GM19455 (cell line): ENCODE measurements around the gene NHS.

Source experiments
- ATAC-seq: cut with Tn5 transposase; IDR thresholded peaks from one replicate; pipeline ENCODE4 v1.9.1; 2021; ENCODE audit not compliant: unreplicated experiment

Gene NHS

GRCh38 chrX:17656556-17656955, 281.6 kb downstream of the NHS start:
- no peak for ATAC-seq

DNA sequence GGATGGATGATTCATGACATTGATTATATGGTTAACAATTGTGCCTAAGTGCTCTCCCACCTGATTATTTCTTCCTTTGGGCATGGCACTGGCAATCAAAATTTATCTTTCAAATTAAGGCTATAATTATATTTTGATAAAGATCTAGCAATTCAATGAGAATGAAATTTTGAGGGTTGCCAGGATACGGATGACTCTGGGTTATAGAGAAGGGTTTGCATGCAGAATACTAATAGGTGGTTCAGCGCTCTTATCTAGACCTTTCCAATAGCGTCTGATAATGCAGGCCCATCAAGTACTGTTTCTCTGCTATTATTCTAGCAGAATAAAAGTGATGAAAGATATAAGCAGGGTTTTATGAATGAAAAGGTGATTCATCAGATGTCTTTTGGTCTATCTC, 287.4 kb downstream of the NHS start:
- ATAC-seq: no peak

DNA sequence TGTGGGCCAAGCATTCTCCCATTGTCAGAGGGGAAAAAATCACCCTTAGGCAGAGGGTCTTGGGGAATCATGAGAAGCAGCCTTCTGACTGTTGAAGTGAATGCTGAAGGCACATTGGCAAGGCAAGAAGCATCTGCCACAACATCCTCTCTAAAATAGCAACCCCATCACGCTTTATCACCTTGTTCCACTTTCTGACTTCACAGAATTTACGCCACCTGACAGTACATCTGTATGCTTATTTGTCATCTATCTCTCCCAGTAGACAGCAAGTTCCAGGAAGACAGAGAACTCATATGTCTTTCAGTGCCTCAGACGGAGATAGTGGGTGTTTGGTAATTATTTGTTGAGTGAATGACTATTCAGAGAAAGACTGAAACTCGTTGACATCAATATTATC, 293.9 kb downstream of the NHS start:
- no peak for ATAC-seq

- ATAC-seq: no peak
Observed at GRCh38 chrX:17669458-17669857, 294.5 kb downstream of the NHS start.

- no peak for ATAC-seq
Observed at GRCh38 chrX:17669891-17670290, 294.9 kb downstream of the NHS start.

DNA sequence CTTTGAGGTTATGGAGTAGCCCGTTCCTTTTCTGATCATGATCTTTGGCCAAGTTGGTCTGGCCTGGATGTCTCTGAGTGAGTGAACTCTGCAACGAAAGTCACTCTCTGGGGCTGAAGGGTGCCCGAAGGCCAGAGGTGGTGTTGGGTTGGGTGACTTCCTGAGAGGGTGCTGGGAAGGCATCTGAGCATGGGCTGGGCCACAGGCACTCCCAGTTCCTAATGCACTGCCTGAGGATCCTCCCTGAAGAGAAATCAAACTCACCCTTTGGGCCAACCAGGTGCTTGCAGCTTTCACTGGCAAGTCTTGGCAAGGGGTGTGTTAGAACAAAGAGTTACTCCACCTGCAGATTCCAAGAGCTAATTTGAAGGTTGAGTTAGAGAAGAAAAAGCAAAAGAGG, 295.9 kb downstream of the NHS start:
- no peak for ATAC-seq

DNA sequence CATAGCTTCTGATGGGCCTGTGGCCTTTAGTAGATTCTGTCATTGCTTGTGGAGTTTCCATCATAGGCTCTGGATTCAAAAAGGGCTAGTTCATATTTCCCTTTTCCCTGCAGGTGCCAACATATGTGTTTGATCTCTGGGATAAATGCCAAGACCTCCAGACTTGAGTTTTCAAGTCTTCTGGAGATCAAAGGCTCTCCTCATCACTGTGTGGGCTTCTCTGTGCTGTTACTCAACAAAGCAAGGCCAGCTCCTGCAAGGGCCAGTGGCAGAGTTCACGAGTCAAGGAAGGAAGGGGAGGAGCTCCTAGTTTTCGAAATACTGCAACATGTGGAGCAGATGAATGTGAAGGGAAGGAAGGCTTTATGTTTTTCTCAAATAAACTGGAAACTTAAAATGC, 299.6 kb downstream of the NHS start:
- ATAC-seq: no peak

GRCh38 chrX:17679261-17679660, 304.3 kb downstream of the NHS start:
- no peak for ATAC-seq

GRCh38 chrX:17679820-17680219, 304.8 kb downstream of the NHS start:
- ATAC-seq: no peak

DNA sequence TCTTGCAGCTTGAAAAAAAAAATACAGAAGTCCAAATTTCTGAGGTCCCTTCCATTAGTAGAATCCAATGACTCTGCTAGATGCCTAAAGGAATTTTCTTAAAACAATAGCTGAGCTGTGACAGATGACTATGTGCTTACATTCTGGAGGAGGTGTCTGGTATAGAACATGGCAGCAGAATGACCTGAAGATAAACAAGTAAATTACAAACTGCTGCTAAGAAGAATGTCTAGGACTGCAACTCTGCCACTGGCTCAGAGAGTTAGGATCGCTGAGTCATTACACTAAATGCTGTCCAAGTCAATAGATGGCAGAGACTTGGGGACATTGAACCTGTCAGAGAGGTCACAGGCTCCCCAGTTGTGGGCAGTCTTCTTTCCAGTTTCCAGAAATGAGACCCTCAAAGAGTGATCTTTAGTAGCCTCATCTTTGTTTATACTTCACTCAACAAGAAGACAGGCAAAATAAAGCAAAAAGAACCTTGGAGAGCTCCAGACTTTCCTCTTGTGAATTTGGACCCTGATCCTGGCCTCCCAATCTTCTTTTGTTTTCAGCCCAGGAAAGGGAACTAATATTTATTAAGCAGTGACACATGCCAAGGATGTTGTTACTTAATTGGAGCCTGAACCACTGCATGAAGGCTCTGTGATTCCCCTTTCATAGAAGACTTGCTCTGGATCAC, 305.9 kb downstream of the NHS start:
- no peak for ATAC-seq

DNA sequence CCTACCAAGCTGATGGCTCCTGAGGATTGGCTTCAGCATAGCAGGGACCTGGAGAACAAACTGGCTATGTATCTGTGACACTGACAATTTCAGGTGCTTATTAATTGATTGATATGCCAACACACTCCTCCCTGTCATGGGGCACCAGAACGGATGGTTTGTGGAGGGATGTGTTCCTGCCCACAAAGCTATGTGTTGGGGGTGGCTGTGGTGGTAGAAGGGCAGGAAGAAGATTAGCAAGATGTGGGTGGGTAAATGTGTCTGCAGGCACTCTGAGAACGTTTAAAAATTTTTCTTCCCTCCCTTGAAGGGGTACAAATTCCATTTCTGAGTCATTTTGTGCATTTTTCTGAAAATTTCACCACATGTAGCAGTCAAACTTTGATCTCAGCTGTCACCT, 307.3 kb downstream of the NHS start:
- no peak for ATAC-seq

GRCh38 chrX:17685026-17685425, 310.0 kb downstream of the NHS start:
- ATAC-seq: no peak

GRCh38 chrX:17687648-17688047, 312.6 kb downstream of the NHS start:
- no peak for ATAC-seq

DNA sequence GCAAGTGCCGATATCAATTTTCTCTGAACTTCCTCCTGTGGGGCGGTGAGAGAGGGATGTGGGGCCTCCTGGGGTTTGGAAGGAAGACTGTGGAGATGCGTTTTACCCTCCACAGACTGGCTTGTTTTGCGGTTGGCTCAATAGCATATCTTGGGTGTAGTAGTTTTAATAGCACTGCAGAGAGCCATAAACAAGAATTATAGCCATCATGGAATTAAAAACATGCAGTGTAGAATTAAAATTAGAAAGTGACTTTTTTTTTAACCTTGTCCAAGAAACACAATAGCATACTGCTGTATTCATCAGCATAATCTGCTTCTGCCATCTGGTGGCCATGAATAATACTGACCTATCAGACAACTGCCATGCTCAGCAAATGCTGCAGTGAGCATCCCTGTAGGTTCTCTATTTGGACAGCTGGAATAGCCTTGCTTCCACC, 315.0 kb downstream of the NHS start:
- ATAC-seq: no peak

DNA sequence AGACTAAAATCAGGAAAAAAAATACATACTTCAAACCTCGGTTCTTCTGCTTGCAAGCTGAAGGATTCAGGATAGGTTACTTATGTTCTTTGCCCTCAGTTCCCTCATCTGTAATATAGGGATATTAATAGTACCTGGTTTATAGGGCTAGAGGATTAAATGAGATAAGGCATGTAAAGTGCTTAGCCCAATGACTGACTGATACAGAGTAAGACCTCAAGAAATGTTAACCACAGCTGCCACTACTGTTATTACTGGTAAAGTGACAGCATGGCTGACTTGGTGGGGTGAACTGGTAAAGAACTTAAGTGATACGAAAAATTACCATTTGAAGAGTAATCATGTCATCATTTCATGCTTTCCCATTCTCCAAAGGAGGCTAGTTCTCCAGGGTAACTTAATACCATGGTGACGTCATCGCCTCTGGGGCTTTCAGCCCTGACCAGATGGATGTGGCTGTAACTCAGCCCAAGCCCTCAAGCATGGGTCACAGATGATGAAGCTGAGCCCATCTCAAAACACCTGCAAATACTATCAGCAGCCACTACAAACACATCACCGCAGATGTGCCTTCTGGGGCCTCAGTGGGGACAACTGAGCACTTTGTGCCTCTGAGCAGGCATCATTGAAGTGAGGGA, 317.8 kb downstream of the NHS start:
- no peak for ATAC-seq

GRCh38 chrX:17697191-17697590, 322.2 kb downstream of the NHS start:
- ATAC-seq: no peak

DNA sequence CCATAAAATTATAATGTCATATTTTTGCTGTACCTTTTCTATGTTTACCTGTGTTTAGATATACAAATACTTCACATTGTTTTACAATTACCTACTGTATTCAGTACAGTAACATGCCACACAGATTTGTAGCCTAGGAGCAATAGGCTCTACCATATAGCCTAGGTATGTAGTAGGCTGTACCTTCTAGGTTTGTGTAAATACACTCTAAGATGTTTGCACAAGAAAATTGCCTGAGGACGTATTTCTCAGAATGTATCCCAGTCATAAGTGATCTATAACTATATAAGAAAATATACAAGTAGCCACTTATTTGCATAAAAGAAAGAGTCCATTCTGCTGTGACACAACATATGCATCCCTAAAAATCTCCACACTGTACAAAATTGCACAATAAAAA, 326.0 kb downstream of the NHS start:
- no peak for ATAC-seq

- ATAC-seq: no peak
Observed at GRCh38 chrX:17703201-17703600, 328.2 kb downstream of the NHS start.

DNA sequence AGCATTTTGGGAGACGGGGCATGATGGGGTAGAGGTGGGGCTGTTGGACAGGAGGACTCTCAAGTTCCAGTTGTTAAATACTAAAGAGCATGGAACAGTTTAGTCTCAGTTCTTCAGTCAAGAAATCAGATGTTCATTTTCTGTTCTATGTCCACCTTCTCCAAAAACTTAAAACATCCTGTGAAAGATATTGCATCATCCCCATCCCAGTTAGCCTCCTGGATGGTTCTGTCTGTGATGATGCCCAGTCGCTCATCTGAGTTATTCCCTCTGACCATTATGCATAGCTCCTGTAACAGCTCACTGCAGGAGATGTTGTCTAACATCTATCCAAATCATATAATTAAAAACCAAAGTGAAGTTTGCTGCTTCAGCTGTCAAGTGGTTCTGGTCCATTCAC, 330.2 kb downstream of the NHS start:
- ATAC-seq: no peak

GRCh38 chrX:17706676-17707075, 331.7 kb downstream of the NHS start:
- no peak for ATAC-seq

DNA sequence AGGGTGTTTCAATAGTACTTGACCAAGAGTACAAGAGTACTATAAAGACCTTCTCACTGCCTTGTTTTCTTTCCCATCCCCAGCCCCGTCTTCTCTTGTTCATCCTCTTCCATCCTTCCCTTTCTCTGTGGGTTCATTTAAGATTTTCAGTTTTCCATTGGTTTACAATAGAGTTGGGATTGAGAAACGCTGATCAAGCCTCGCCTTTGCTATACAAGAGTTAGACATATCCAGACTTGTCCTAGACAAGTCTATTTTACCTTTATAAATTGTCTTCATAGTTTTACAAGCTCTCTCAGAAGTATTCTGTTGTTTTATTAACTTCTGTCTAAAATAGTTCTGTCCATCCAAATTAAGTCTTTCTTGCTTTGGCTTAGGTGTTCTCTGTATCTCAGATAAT, 332.7 kb downstream of the NHS start:
- ATAC-seq: no peak

GRCh38 chrX:17710871-17711301, 335.9 kb downstream of the NHS start:
- ATAC-seq: no peak

DNA sequence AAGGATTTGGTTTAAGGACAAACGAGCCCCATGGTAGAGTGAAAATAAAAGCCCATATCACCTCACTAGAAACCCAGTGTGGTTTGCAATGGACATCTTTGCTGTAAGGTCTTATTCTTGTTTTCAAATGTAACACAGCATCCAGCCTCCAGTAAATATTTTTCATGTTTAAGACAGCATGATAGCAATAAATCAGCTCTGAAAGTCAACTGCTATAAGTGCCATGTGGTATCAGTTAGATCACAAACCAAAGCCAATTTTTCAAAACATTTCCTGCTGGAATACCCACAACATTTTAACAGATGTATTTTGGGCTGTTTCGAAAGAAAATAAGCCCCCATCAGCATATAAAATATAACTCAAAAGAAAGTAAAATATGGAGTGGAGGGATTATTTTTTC, 338.3 kb downstream of the NHS start:
- ATAC-seq: no peak
